Measurements from ENCODE around the gene PSMG3. TPM values are rescaled to one million over a fixed set of nuclear protein-coding genes. Genes with fewer than 3 reads are reported as not detected.

The PSMG3 gene
- polyA plus RNA-seq, 2 of the 4 experiments (the other 2 are of a cell fraction): 75.9 to 89.3 TPM

GRCh38 chr7:1576521-1577253 is 6.9 kb upstream of the PSMG3 start (continued):
- TF ChIP-seq PBX3 (IDR thresholded peaks at IDR 0.05): no peak
- no peak for TF ChIP-seq NR3C1 (IDR thresholded peaks at IDR 0.05)
- no peak for TF ChIP-seq SMC3 (IDR thresholded peaks at IDR 0.05)
- no peak for TF ChIP-seq RFX5 (IDR thresholded peaks at IDR 0.05)

- WGBS (ENCODE audit: missing lambda C conversion rate): 63% methylated on average over 7 of the region's 7 CpGs
- Histone ChIP-seq H3K4me2 (no peak overlapping the region), H3K27ac (no peak overlapping the region), H3K4me1 (peaks cover 12% of the 10 kb centered on the region; the same call in 2 of the 3 replicates), H3K4me3 (no peak overlapping the region), H3K9me3 (no peaks in the 10 kb centered on the region)
- no peak for DNase-seq (ENCODE audit: low read depth in 1 of 2, low spot score in 1 of 2)
- no peak for FAIRE-seq
- ChIA-PET CTCF (interaction anchor here (0.6 kb wide), 1 partner anchor 86 kb away, joined by 3 read pairs; no protein-coding TSS in a partner anchor), POLR2A (no interaction called here)
- no peak for ATAC-seq
- no peak for TF ChIP-seq RCOR1 (IDR thresholded peaks at IDR 0.05; ENCODE audit: low read depth, low read length)
- no peak for TF ChIP-seq ZFP36 (IDR thresholded peaks at IDR 0.05; ENCODE audit: borderline replicate concordance, partially characterized antibody)
- TF ChIP-seq GATA3 (IDR thresholded peaks at IDR 0.05; ENCODE audit: borderline replicate concordance): no peak
- TF ChIP-seq FOSB (CRISPR knock-in tag; IDR thresholded peaks at IDR 0.05): no peak
- TF ChIP-seq TP53 (CRISPR knock-in tag; IDR thresholded peaks at IDR 0.05): no peak
- no peak for TF ChIP-seq NPAS2 (CRISPR knock-in tag; IDR thresholded peaks at IDR 0.05; ENCODE audit: borderline replicate concordance)
- no peak for TF ChIP-seq HOXB13 (CRISPR knock-in tag; IDR thresholded peaks at IDR 0.05; ENCODE audit: low read depth)
- TF ChIP-seq RAD21 (conservative IDR thresholded peaks at IDR 0.05 in 1 of 2, IDR thresholded peaks at IDR 0.05 in 1 of 2): no peak
- TF ChIP-seq FOSL2 (IDR thresholded peaks at IDR 0.05): no peak
- TF ChIP-seq FOSL2 (CRISPR knock-in tag; IDR thresholded peaks at IDR 0.05): no peak
- no peak for TF ChIP-seq CEBPB (IDR thresholded peaks at IDR 0.05)
- no peak for TF ChIP-seq ELK1 (IDR thresholded peaks at IDR 0.05; ENCODE audit: low read depth, low read length)
- TF ChIP-seq TFCP2L1 (CRISPR knock-in tag; IDR thresholded peaks at IDR 0.05): no peak
- TF ChIP-seq NFE2L2 (conservative IDR thresholded peaks at IDR 0.05; ENCODE audit: low read length): no peak
- no peak for TF ChIP-seq CBX8 (IDR thresholded peaks at IDR 0.05)
- no peak for TF ChIP-seq FOXS1 (CRISPR knock-in tag; IDR thresholded peaks at IDR 0.05)
- no peak for TF ChIP-seq HEYL (CRISPR knock-in tag; IDR thresholded peaks at IDR 0.05)
- TF ChIP-seq PHF8 (IDR thresholded peaks at IDR 0.05; ENCODE audit: borderline replicate concordance, low read depth): no peak
- TF ChIP-seq BCL3 (IDR thresholded peaks at IDR 0.05): no peak
- TF ChIP-seq CTCF (IDR thresholded peaks at IDR 0.05): no peak
- TF ChIP-seq BHLHE40 (IDR thresholded peaks at IDR 0.05; ENCODE audit: low read depth, low read length): no peak
These were observed 6.0 kb upstream of the PSMG3 start for GRCh38 chr7:1575809-1576208.
